PFSK-1 (cell line): ENCODE measurements around the gene ISYNA1.
A peak's percentile ranks its signal among the peaks of the same experiment; 100 is the strongest.

ENCODE experiments used
- FOXP2 ChIP-seq: optimal IDR thresholded peaks from 2 replicates; pipeline ENCODE3; 2011; ENCODE audit warnings: borderline replicate concordance, control low read depth, inconsistent platforms; ENCODE audit not compliant: insufficient read depth; ENCODE audit errors: extremely low read length, extremely low read depth
- POLR2AphosphoS5 ChIP-seq: IDR thresholded peaks from 2 replicates; pipeline ENCODE4 v1.6.1; 2012; ENCODE audit warnings: low read depth, mild to moderate bottlenecking, control low read depth, low read length, moderate library complexity
- SIN3A ChIP-seq: IDR thresholded peaks from 2 replicates; pipeline ENCODE4 v1.6.1; 2012; ENCODE audit warnings: mild to moderate bottlenecking, low read length, moderate library complexity, borderline replicate concordance; ENCODE audit not compliant: insufficient read depth
- TAF1 ChIP-seq: IDR thresholded peaks from 2 replicates; pipeline ENCODE4 v1.6.1; 2012; ENCODE audit warnings: low read length, control low read depth, borderline replicate concordance; ENCODE audit not compliant: insufficient read depth
- TF ChIP-seq, protein P1 (sequence below), 2 experiments: IDR thresholded peaks; 2 replicates each; pipeline versions ENCODE4 v1.6.1 to v1.8.0; 2011 to 2012; ENCODE audit warnings: low read depth in 2 of 2, low read length in 2 of 2, control low read depth in 1 of 2, inconsistent platforms in 1 of 2, mild to moderate bottlenecking in 1 of 2, moderate library complexity in 1 of 2; ENCODE audit not compliant: insufficient read depth in 1 of 2

Gene ISYNA1

GRCh38 chr19:18450931-18451836 lies 13.3 kb upstream of the ISYNA1 start:
- TF ChIP-seq FOXP2, result peak; percentile 74
- TF ChIP-seq POLR2AphosphoS5, result no peak
- TF ChIP-seq, protein P1, sequence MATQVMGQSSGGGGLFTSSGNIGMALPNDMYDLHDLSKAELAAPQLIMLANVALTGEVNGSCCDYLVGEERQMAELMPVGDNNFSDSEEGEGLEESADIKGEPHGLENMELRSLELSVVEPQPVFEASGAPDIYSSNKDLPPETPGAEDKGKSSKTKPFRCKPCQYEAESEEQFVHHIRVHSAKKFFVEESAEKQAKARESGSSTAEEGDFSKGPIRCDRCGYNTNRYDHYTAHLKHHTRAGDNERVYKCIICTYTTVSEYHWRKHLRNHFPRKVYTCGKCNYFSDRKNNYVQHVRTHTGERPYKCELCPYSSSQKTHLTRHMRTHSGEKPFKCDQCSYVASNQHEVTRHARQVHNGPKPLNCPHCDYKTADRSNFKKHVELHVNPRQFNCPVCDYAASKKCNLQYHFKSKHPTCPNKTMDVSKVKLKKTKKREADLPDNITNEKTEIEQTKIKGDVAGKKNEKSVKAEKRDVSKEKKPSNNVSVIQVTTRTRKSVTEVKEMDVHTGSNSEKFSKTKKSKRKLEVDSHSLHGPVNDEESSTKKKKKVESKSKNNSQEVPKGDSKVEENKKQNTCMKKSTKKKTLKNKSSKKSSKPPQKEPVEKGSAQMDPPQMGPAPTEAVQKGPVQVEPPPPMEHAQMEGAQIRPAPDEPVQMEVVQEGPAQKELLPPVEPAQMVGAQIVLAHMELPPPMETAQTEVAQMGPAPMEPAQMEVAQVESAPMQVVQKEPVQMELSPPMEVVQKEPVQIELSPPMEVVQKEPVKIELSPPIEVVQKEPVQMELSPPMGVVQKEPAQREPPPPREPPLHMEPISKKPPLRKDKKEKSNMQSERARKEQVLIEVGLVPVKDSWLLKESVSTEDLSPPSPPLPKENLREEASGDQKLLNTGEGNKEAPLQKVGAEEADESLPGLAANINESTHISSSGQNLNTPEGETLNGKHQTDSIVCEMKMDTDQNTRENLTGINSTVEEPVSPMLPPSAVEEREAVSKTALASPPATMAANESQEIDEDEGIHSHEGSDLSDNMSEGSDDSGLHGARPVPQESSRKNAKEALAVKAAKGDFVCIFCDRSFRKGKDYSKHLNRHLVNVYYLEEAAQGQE (IDR thresholded peaks at IDR 0.05; ENCODE audit: insufficient read depth in 1 of 2, low read depth in 2 of 2, low read length in 2 of 2), result no peak

GRCh38 chr19:18450021-18450930 lies 12.3 kb upstream of the ISYNA1 start:
- TF ChIP-seq SIN3A (no peak), FOXP2 (no peak), TAF1 (no peak), POLR2AphosphoS5 (no peak)
- TF ChIP-seq, protein P1 (IDR thresholded peaks at IDR 0.05; ENCODE audit: insufficient read depth in 1 of 2, low read depth in 2 of 2, low read length in 2 of 2), result no peak

- TF ChIP-seq, protein P1 (IDR thresholded peaks at IDR 0.05; ENCODE audit: insufficient read depth in 1 of 2, low read depth in 2 of 2, low read length in 2 of 2), result no peak
- TF ChIP-seq TAF1 (no peak), POLR2AphosphoS5 (no peak), SIN3A (no peak), FOXP2 (no peak)
Observed at GRCh38 chr19:18449552-18449951, 11.6 kb upstream of the ISYNA1 start.

DNA sequence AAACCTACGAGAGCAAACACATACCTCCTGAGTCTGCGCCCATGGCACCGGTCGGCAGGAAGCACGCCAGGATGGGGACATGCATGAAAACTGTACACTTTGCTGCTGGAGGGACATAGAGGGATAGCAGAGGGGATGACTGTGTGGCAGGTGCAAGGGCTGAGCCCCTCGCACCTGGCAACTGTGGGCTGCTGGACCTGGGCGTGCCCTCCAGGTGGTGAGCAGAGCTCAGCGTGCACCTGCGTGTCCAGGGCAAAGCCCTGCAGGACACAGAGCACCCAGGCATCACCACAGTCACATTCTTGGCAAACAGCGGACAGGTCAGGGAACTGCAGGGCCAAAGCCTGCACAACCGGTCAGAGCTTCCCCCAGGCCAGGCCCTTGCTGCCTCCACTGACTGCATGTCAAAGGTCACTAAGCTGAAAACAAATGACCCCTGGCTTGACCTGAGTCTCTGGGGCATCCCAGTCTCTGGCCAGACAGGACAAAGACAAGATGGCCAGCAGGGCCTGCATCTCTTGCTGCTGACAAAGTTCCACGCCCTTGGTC lies 9.0 kb upstream of the ISYNA1 start:
- TF ChIP-seq TAF1 (no peak), POLR2AphosphoS5 (no peak), FOXP2 (no peak), SIN3A (no peak)
- TF ChIP-seq, protein P1 (IDR thresholded peaks at IDR 0.05; ENCODE audit: insufficient read depth in 1 of 2, low read depth in 2 of 2, low read length in 2 of 2), result no peak
